NCI-H2029 (cell line): Measurements from ENCODE around the gene ADGRF1.
"Not testable (repeated sequence)": the region's sequence is repeated elsewhere in the genome, so short reads cannot be mapped to it uniquely, and the experiment has no call there.

Experiments
- DNase-seq: peaks from one replicate; lab custom pipeline; 2025; lab: John Stamatoyannopoulos, UW

Gene ADGRF1

GRCh38 chr6:47061309-47062300, 19.5 kb upstream of the ADGRF1 start:
- DNase-seq: no peak

GRCh38 chr6:47059216-47059885, 17.2 kb upstream of the ADGRF1 start:
- DNase-seq: no peak

GRCh38 chr6:47057830-47058540, 15.9 kb upstream of the ADGRF1 start:
- peak; percentile 41 for DNase-seq

GRCh38 chr6:47056832-47057231, 14.7 kb upstream of the ADGRF1 start:
- DNase-seq: no peak

GRCh38 chr6:47054302-47054701, 12.2 kb upstream of the ADGRF1 start:
- DNase-seq: not testable (repeated sequence)

GRCh38 chr6:47048638-47049037, 6.5 kb upstream of the ADGRF1 start:
- no peak for DNase-seq

GRCh38 chr6:47047479-47048407, 5.6 kb upstream of the ADGRF1 start:
- DNase-seq: peak; percentile 62

GRCh38 chr6:47047097-47047478, 5.0 kb upstream of the ADGRF1 start:
- no peak for DNase-seq

- DNase-seq: no peak
Observed at GRCh38 chr6:47044397-47044796, 2.3 kb upstream of the ADGRF1 start.

GRCh38 chr6:47043286-47043685, 1.2 kb upstream of the ADGRF1 start:
- DNase-seq: no peak

- DNase-seq: no peak
Observed at GRCh38 chr6:47041741-47042140, 391 bp downstream of the ADGRF1 start.

GRCh38 chr6:47034926-47035325, 7.2 kb downstream of the ADGRF1 start:
- peak; percentile 90 for DNase-seq

- no peak for DNase-seq
Observed at GRCh38 chr6:47034421-47034820, 7.7 kb downstream of the ADGRF1 start.

GRCh38 chr6:47032974-47033765, 9.0 kb downstream of the ADGRF1 start:
- DNase-seq: no peak

GRCh38 chr6:47031656-47032055, 10.5 kb downstream of the ADGRF1 start:
- DNase-seq: no peak

- no peak for DNase-seq
Observed at GRCh38 chr6:47029865-47030561, 12.1 kb downstream of the ADGRF1 start.

- DNase-seq: no peak
Observed at GRCh38 chr6:47028835-47029360, 13.2 kb downstream of the ADGRF1 start.

GRCh38 chr6:47027315-47027714, 14.8 kb downstream of the ADGRF1 start:
- no peak for DNase-seq

GRCh38 chr6:47026679-47027078, 15.5 kb downstream of the ADGRF1 start:
- DNase-seq: no peak

GRCh38 chr6:47023573-47023972, 18.6 kb downstream of the ADGRF1 start:
- no peak for DNase-seq
